ENCODE measurements around the gene ACACA.

DNA sequence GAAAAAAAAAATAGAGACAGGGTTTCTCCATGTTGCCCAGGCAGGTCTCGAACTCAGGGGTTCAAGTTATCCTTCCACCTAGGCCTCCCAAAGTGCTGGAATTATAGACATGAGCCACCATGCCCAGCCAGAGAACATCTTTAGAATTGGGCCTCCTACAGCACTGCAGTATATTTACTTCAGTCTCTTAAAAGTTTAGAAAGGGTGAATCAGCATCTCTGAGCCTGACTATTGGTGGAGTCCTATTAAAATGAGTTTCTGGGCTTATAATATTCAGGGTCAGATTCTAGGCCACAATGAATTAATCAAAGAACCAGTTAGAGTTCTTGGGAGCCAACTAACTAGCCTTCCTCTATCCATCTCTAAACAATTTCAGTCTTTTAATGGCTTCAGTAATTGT, 22.8 kb upstream of the ACACA start:
- TF ChIP-seq, protein P1, sequence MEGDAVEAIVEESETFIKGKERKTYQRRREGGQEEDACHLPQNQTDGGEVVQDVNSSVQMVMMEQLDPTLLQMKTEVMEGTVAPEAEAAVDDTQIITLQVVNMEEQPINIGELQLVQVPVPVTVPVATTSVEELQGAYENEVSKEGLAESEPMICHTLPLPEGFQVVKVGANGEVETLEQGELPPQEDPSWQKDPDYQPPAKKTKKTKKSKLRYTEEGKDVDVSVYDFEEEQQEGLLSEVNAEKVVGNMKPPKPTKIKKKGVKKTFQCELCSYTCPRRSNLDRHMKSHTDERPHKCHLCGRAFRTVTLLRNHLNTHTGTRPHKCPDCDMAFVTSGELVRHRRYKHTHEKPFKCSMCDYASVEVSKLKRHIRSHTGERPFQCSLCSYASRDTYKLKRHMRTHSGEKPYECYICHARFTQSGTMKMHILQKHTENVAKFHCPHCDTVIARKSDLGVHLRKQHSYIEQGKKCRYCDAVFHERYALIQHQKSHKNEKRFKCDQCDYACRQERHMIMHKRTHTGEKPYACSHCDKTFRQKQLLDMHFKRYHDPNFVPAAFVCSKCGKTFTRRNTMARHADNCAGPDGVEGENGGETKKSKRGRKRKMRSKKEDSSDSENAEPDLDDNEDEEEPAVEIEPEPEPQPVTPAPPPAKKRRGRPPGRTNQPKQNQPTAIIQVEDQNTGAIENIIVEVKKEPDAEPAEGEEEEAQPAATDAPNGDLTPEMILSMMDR (IDR thresholded peaks at IDR 0.05) = no peak
- TF ChIP-seq POLR2A (IDR thresholded peaks at IDR 0.05) = no peak

Data from tibial nerve (tissue), 3 donors.